ENCODE data around the gene EMC10. TPM values are rescaled to one million over a fixed set of nuclear protein-coding genes. Genes with fewer than 3 reads are reported as not detected.

EMC10 gene
- total and polyA plus RNA-seq, 4 donors = 62.2 to 165 (median 137) TPM

DNA sequence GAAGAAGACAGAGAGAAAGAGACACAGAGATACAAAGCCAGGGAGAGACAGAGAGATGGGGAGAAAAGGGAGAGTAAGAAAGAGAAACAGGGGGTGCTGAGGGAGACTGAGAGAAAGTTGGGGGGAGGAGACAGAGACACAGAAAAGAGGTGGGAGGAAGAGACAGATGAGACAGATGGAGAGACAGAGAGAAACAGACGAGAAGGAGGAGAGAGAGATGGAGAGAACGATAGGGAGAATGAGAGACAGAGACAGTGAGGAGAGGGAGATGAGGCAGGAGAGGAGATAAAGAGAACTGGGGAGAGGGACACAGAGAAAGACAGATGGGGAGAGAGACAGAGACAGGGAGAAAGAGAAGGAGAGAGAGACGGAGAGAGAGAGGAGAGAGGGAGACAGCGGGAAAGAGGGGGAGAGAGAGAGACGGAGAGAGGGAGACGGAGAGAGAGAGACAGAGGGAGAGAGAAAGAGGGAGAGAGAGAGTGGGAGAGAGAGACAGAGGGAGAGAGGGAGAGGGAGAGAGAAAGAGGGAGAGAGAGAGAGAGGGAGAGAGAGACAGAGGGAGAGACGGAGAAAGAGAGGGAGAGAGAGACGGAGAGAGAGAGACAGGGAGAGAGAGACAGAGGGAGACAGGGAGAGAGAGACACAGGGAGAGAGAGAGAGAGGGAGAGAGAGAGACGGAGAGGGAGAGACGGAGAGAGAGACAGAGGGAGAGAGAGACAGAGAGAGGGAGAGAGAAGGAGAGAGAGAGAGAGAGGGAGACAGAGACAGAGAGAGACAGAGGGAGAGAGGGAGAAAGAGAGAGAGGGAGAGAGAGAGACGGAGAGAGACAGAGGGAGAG is 22.1 kb downstream of the EMC10 start:
- ATAC-seq (ENCODE audit: insufficient read depth, low FRiP score) = no peak
- peaks cover 0 to 17% (median 14%) of the 10 kb centered on the region in 3 donors for H3K27me3 ChIP-seq (ENCODE audit: control insufficient read depth in 3 of 3, insufficient read depth in 3 of 3, low read length in 2 of 3)

DNA sequence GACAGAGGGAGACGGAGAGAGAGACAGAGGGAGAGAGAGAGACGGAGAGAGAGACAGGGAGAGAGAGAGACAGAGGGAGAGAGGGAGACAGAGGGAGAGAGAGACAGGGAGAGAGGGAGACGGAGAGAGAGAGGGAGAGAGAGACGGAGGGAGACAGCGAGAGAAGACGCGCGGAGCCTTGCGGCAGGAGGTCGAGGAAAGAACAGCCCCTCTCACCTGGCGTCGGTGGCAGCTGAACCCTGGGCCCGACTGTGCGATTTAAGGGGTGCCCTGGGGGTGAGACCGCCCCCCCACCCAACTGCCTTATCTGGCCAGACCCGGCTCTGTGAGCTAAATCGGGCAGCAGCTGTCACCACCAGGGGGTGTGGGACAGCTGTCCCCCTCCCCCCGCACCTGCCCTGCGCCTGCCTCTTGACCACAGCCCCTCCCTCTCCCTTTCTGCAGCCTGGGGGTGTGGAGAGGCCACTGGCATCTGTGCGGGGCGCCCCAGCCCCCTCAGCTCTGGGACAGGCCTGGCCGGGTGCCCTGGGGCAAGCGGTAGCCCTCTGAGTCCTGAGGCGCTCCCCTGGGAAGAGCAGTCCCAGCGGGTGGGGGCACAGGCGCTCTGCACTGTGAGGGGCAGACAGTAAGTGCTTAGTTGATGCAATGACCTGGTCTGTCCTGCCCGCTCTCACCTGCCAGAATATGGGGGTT is 23.9 kb downstream of the EMC10 start:
- Histone ChIP-seq H3K4me3 (no peak overlapping the region), H3K36me3 (ENCODE audit: control insufficient read depth in 4 of 4, insufficient read depth in 4 of 4, low read length in 4 of 4) (no peaks in the 10 kb centered on the region), H3K9me3 (ENCODE audit: control insufficient read depth in 4 of 4, insufficient read depth in 3 of 4, low read length in 3 of 4) (no peaks in the 10 kb centered on the region), H3K27me3 (ENCODE audit: control insufficient read depth in 3 of 3, insufficient read depth in 3 of 3, low read length in 2 of 3) (peaks cover 0 to 17% (median 9%) of the 10 kb centered on the region in 3 donors), H3K4me1 (ENCODE audit: control insufficient read depth in 5 of 5, insufficient read depth in 5 of 5, low read length in 5 of 5) (no peaks in the 10 kb centered on the region), H3K27ac (ENCODE audit: low read depth in 1 of 2, low read length in 1 of 2) (peak overlapping the region in 1 of 2 donors; percentile 97), H3K9ac (ENCODE audit: insufficient read depth in 1 of 2, low read length in 2 of 2) (no peak overlapping the region)
- no peak for TF ChIP-seq CTCF (IDR thresholded peaks at IDR 0.05; ENCODE audit: control extremely low read depth, extremely low read depth)
- DNase-seq (peak in 2 of 3 donors; percentile 30 to 34), ATAC-seq (ENCODE audit: insufficient read depth, low FRiP score) (no peak)
- 53 to 68% methylated on average over 27 of the region's 27 CpGs for WGBS, 2 donors

More for the DNA sequence above, 22.1 kb downstream of the EMC10 start:
- TF ChIP-seq CTCF (IDR thresholded peaks at IDR 0.05; ENCODE audit: control extremely low read depth, extremely low read depth) = no peak
- Histone ChIP-seq H3K4me1 (ENCODE audit: control insufficient read depth in 5 of 5, insufficient read depth in 5 of 5, low read length in 5 of 5) (no peaks in the 10 kb centered on the region), H3K36me3 (ENCODE audit: control insufficient read depth in 4 of 4, insufficient read depth in 4 of 4, low read length in 4 of 4) (no peaks in the 10 kb centered on the region), H3K9ac (ENCODE audit: insufficient read depth in 1 of 2, low read length in 2 of 2) (no peak overlapping the region), H3K27ac (ENCODE audit: low read depth in 1 of 2, low read length in 1 of 2) (peak overlapping the region in 1 of 2 donors; percentile 97), H3K9me3 (ENCODE audit: control insufficient read depth in 4 of 4, insufficient read depth in 3 of 4, low read length in 3 of 4) (no peaks in the 10 kb centered on the region), H3K4me3 (no peak overlapping the region)
- DNase-seq = no peak
- 84 to 87% methylated on average over 11 of the region's 11 CpGs for WGBS, 2 donors

- no peak overlapping the region for H3K4me3 ChIP-seq
- peak overlapping the region in 1 of 2 donors; percentile 97 for H3K27ac ChIP-seq (ENCODE audit: low read depth in 1 of 2, low read length in 1 of 2)
- no peak for TF ChIP-seq CTCF (IDR thresholded peaks at IDR 0.05; ENCODE audit: control extremely low read depth, extremely low read depth)
- no peaks in the 10 kb centered on the region for H3K4me1 ChIP-seq (ENCODE audit: control insufficient read depth in 5 of 5, insufficient read depth in 5 of 5, low read length in 5 of 5)
- H3K27me3 ChIP-seq (ENCODE audit: control insufficient read depth in 3 of 3, insufficient read depth in 3 of 3, low read length in 2 of 3) = peaks cover 0 to 17% (median 9%) of the 10 kb centered on the region in 3 donors
- H3K9me3 ChIP-seq (ENCODE audit: control insufficient read depth in 4 of 4, insufficient read depth in 3 of 4, low read length in 3 of 4) = no peaks in the 10 kb centered on the region
- H3K36me3 ChIP-seq (ENCODE audit: control insufficient read depth in 4 of 4, insufficient read depth in 4 of 4, low read length in 4 of 4) = peaks cover 0 to under 1% (median 0%) of the 10 kb centered on the region in 4 donors
- H3K9ac ChIP-seq (ENCODE audit: insufficient read depth in 1 of 2, low read length in 2 of 2) = no peak overlapping the region
- WGBS, 2 donors = 62 to 76% methylated on average over 5 to 10 of the region's 10 CpGs
- ATAC-seq (ENCODE audit: insufficient read depth, low FRiP score) (no peak), DNase-seq (no peak)
Observed at GRCh38 chr19:50500753-50501151, 24.4 kb downstream of the EMC10 start.
